DLD1 (cell line): ENCODE measurements around the gene CX3CL1.

Source experiments
- in situ Hi-C: cut with HindIII; loops from 2 replicates; pipeline ENCODE4 v1.10.0; 2017; ENCODE audit warnings: low sequenced_read_pairs

The CX3CL1 gene

GRCh38 chr16:57397493-57397892, 25.2 kb downstream of the CX3CL1 start:
- in situ Hi-C loops = loop anchor here (10.0 kb wide), 2 partner anchors 53 to 103 kb away; no protein-coding TSS in a partner anchor

- in situ Hi-C loops = no loop called here
Observed at GRCh38 chr16:57401943-57402640, 29.8 kb downstream of the CX3CL1 start.

GRCh38 chr16:57403965-57404817, 31.9 kb downstream of the CX3CL1 start, which contains the start of gene CCL17:
CCL17 (plus strand) TSS chr16:57404767; CDS start chr16:57413933, 9,166 bp downstream.
- in situ Hi-C loops = no loop called here

GRCh38 chr16:57405097-57405496, 32.8 kb downstream of the CX3CL1 start:
- in situ Hi-C loops = no loop called here

GRCh38 chr16:57406881-57407280, 34.6 kb downstream of the CX3CL1 start:
- in situ Hi-C loops = no loop called here

- in situ Hi-C loops = no loop called here
Observed at GRCh38 chr16:57407521-57408353, 35.4 kb downstream of the CX3CL1 start.

GRCh38 chr16:57409065-57409464, 36.8 kb downstream of the CX3CL1 start:
- in situ Hi-C loops = no loop called here

- in situ Hi-C loops = no loop called here
Observed at GRCh38 chr16:57409870-57410587, 37.7 kb downstream of the CX3CL1 start.

GRCh38 chr16:57411362-57411976, 39.2 kb downstream of the CX3CL1 start:
- in situ Hi-C loops = no loop called here

GRCh38 chr16:57412584-57412983, 40.3 kb downstream of the CX3CL1 start:
- in situ Hi-C loops = no loop called here

GRCh38 chr16:57413301-57413730, 41.0 kb downstream of the CX3CL1 start:
- in situ Hi-C loops = no loop called here

GRCh38 chr16:57413733-57414132, 41.4 kb downstream of the CX3CL1 start:
- in situ Hi-C loops = no loop called here

- in situ Hi-C loops = no loop called here
Observed at GRCh38 chr16:57416084-57416483, 43.8 kb downstream of the CX3CL1 start.

GRCh38 chr16:57419506-57419905, 47.2 kb downstream of the CX3CL1 start:
- in situ Hi-C loops = no loop called here

- in situ Hi-C loops = no loop called here
Observed at GRCh38 chr16:57422026-57422944, 50.0 kb downstream of the CX3CL1 start.

- in situ Hi-C loops = no loop called here
Observed at GRCh38 chr16:57423152-57423551, 50.9 kb downstream of the CX3CL1 start.

GRCh38 chr16:57424583-57424982, 52.3 kb downstream of the CX3CL1 start:
- in situ Hi-C loops = no loop called here

- in situ Hi-C loops = no loop called here
Observed at GRCh38 chr16:57426356-57426755, 54.1 kb downstream of the CX3CL1 start.

- in situ Hi-C loops = no loop called here
Observed at GRCh38 chr16:57427307-57427706, 55.0 kb downstream of the CX3CL1 start.
